PC-3 (cell line): ENCODE measurements around the gene IL17RC. TPM values are rescaled to one million over a fixed set of nuclear protein-coding genes. Genes with fewer than 3 reads are reported as not detected.

ENCODE experiments used
- ATAC-seq: fragments of 200-7000 bp; cut with Tn5 transposase; 2 replicates; pipeline ENCODE4 v1.9.1; 2020; ENCODE audit warnings: mild to moderate bottlenecking, moderate library complexity
- BruUV-seq: library from RNA; stranded (reverse); fragments of 400-500 nt; replicated peaks from 2 replicates; lab custom pipeline; 2021; lab: Mats Ljungman, UMichigan
- CTCF ChIA-PET: fragments of 300-600 bp; sonication (Branson Sonifier 250); formaldehyde crosslinking; loops from one replicate; lab custom pipeline; 2022; ENCODE audit warnings: antibody characterized with exemption; lab: Charles Lee
- POLR2A ChIA-PET: fragments of 300-600 bp; sonication (Branson Sonifier 250); formaldehyde crosslinking; loops from one replicate; lab custom pipeline; 2022; ENCODE audit warnings: antibody characterized with exemption; ENCODE audit not compliant: unreplicated experiment; lab: Charles Lee
- DNase-seq: peaks from one replicate; pipeline ENCODE4 v3.0.0-alpha.2; 2015
- H2AFZ ChIP-seq: fragments of 300-600 bp; sonication (generic); 2 replicates; pipeline ENCODE4 v1.6.0; 2016; ENCODE audit warnings: antibody characterized with exemption, low read length
- H3F3A ChIP-seq: fragments of 300-600 bp; sonication (generic); one replicate; pipeline ENCODE4 v1.6.0; 2017; ENCODE audit warnings: antibody characterized with exemption, low read length, control low read depth, mild to moderate bottlenecking; ENCODE audit not compliant: unreplicated experiment
- H3K27ac ChIP-seq: fragments of 300-600 bp; sonication (generic); 2 replicates; pipeline ENCODE4 v1.5.1; 2016; ENCODE audit warnings: mild to moderate bottlenecking, low read length
- H3K27me3 ChIP-seq: fragments of 300-600 bp; sonication (generic); 2 replicates; pipeline ENCODE4 v1.6.1; 2016; ENCODE audit warnings: low read length, mixed read lengths
- H3K36me3 ChIP-seq: fragments of 300-600 bp; sonication (generic); 2 replicates; pipeline ENCODE4 v1.6.1; 2016; ENCODE audit warnings: low read depth, mixed run types, low read length, mixed read lengths
- H3K4me1 ChIP-seq: fragments of 300-600 bp; sonication (generic); 2 replicates; pipeline ENCODE4 v1.5.1; 2016; ENCODE audit warnings: low read length; ENCODE audit not compliant: insufficient read depth
- H3K4me2 ChIP-seq: fragments of 300-600 bp; sonication (generic); 2 replicates; pipeline ENCODE4 v1.6.0; 2016; ENCODE audit warnings: low read length
- H3K4me3 ChIP-seq: fragments of 300-600 bp; sonication (generic); 2 replicates; pipeline ENCODE4 v1.5.1; 2016; ENCODE audit warnings: mild to moderate bottlenecking, low read length, mixed read lengths
- H3K79me2 ChIP-seq: fragments of 300-600 bp; sonication (generic); 2 replicates; pipeline ENCODE4 v1.6.1; 2017; ENCODE audit warnings: low read length, mixed read lengths
- H3K9ac ChIP-seq: fragments of 300-600 bp; sonication (generic); 2 replicates; pipeline ENCODE4 v1.6.0; 2016; ENCODE audit warnings: mild to moderate bottlenecking, low read length
- H3K9me2 ChIP-seq: fragments of 300-600 bp; sonication (generic); replicated peaks from 2 replicates; pipeline ENCODE4 v1.6.1; 2016; ENCODE audit warnings: mixed run types, low read length, mixed read lengths
- H3K9me3 ChIP-seq: fragments of 300-600 bp; sonication (generic); 2 replicates; pipeline ENCODE4 v1.6.1; 2016; ENCODE audit warnings: low read length, mixed read lengths
- H4K20me1 ChIP-seq: fragments of 300-600 bp; sonication (generic); 2 replicates; pipeline ENCODE4 v1.6.1; 2016; ENCODE audit warnings: low read length, mixed read lengths
- EZH2 ChIP-seq: fragments of 300-600 bp; sonication (generic); IDR thresholded peaks from one replicate; pipeline ENCODE4 v1.6.1; 2017; ENCODE audit warnings: antibody characterized with exemption, mild to moderate bottlenecking, low read length; ENCODE audit not compliant: unreplicated experiment
- EZH2phosphoT487 ChIP-seq: fragments of 300-600 bp; sonication (generic); IDR thresholded peaks from 2 replicates; pipeline ENCODE4 v1.6.1; 2018; ENCODE audit warnings: mild to moderate bottlenecking, antibody characterized with exemption, low read length, borderline replicate concordance
- intact Hi-C: fragments of 100-400 bp; cut with micrococcal nuclease; formaldehyde crosslinking; loops from 2 replicates; pipeline ENCODE4 v1.9.0; 2023
- total RNA-seq: library from RNA; depleted of rRNA; stranded (reverse); fragments of >200 nt; gene quantifications from 2 replicates; pipeline ENCODE4 v1.2.3, GENCODE V29; 2014
- TF ChIP-seq, protein P1 (sequence below): fragments of 300-600 bp; sonication (generic); conservative IDR thresholded peaks from 2 replicates; pipeline ENCODE4 v1.5.1; 2017; ENCODE audit warnings: antibody characterized with exemption, low read depth, mild to moderate bottlenecking, low read length

IL17RC gene
- total RNA-seq, 1 experiment from 2014 or later, result 116 TPM

DNA sequence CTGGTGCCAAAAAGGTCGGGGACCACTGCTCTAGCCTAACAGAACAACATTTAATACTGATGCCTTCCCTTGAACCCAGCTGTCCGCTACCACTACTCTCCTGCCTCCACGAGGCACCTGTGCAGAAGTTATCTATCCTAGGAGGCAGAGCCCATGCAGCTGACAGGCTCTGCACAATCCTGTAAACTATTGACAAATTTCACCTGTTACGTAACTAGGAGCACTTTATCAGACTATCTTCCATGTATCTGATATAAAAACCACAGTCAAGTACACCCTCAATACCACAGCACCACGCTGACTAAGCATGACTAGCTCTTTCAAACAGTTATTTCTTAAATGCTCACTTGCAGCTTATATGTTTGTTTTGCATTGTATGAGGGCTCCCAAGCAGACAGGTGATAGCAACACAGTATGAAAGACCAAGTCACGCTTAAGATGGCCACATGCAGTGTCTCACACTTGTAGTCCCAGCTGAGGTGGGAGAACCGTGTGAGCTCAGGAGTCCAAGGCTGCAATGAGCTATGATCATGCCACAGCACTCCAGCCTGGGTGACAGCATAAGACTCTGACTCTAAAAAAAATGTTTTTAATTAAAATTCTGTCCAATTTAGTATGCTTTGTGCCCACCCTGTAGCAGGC is 4.5 kb upstream of the IL17RC start:
- TF ChIP-seq, protein P1, sequence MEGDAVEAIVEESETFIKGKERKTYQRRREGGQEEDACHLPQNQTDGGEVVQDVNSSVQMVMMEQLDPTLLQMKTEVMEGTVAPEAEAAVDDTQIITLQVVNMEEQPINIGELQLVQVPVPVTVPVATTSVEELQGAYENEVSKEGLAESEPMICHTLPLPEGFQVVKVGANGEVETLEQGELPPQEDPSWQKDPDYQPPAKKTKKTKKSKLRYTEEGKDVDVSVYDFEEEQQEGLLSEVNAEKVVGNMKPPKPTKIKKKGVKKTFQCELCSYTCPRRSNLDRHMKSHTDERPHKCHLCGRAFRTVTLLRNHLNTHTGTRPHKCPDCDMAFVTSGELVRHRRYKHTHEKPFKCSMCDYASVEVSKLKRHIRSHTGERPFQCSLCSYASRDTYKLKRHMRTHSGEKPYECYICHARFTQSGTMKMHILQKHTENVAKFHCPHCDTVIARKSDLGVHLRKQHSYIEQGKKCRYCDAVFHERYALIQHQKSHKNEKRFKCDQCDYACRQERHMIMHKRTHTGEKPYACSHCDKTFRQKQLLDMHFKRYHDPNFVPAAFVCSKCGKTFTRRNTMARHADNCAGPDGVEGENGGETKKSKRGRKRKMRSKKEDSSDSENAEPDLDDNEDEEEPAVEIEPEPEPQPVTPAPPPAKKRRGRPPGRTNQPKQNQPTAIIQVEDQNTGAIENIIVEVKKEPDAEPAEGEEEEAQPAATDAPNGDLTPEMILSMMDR, result no peak
- TF ChIP-seq EZH2phosphoT487 (no peak), EZH2 (no peak)
- Histone ChIP-seq H3K27ac (peak overlapping the region; percentile 53), H4K20me1 (no peaks in the 10 kb centered on the region), H3K4me3 (no peak overlapping the region), H3K9ac (no peak overlapping the region), H3F3A (no peaks in the 10 kb centered on the region), H3K27me3 (no peaks in the 10 kb centered on the region), H3K9me2 (no peaks in the 10 kb centered on the region), H3K4me2 (peak overlapping the region; percentile 33), H3K36me3 (no peaks in the 10 kb centered on the region), H3K4me1 (peaks cover 53% of the 10 kb centered on the region), H2AFZ (no peak overlapping the region), H3K9me3 (no peaks in the 10 kb centered on the region), H3K79me2 (peaks cover 13% of the 10 kb centered on the region)
- ATAC-seq (peak; percentile 10), DNase-seq (peak; percentile 94)
- ChIA-PET CTCF (interaction anchor here (0.6 to 1.2 kb wide), 4 partner anchors 9 to 412 kb away, joined by 3 to 9 read pairs (median 4); no protein-coding TSS in a partner anchor), POLR2A (interaction anchor here (0.5 to 0.8 kb wide), 2 partner anchors 15 to 94 kb away, joined by 3 to 5 read pairs; no protein-coding TSS in a partner anchor)
- no TSS peak for BruUV-seq
- intact Hi-C loops, result loop anchor here (1.0 kb wide), 1 partner anchor 14 kb away; no protein-coding TSS in a partner anchor

DNA sequence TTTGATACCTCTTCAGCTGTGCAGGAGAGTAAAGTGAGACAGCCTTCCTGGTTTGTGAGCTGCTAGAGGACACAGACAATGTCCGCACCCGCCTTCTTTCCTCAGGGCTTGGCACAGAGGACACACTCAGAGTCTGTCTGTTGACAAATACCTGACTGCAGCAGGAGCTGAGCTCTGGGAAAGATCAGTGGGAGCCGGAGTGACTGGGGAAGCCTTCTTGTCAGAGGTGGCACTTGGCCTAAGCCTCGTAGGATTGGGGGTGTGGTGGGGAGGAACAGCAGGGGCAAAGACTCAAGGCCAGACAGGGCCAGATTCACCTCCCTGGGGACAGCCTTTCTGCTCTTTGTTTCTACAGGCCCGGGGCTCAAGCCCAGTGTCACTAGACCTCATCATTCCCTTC is 3.3 kb upstream of the IL17RC start:
- POLR2A ChIA-PET, result interaction anchor here (0.6 to 1.0 kb wide), 2 partner anchors 20 to 29 kb away, joined by 3 to 28 read pairs; no protein-coding TSS in a partner anchor
- Histone ChIP-seq H3K9me3 (no peaks in the 10 kb centered on the region), H3F3A (no peaks in the 10 kb centered on the region), H3K36me3 (no peaks in the 10 kb centered on the region), H3K27me3 (no peaks in the 10 kb centered on the region), H2AFZ (no peak overlapping the region), H3K9me2 (no peaks in the 10 kb centered on the region), H3K4me3 (no peak overlapping the region), H4K20me1 (no peaks in the 10 kb centered on the region), H3K27ac (peak overlapping the region; percentile 99), H3K79me2 (peaks cover 25% of the 10 kb centered on the region), H3K4me2 (peak overlapping the region; percentile 90), H3K4me1 (peaks cover 65% of the 10 kb centered on the region), H3K9ac (no peak overlapping the region)
- BruUV-seq, result no TSS peak
- TF ChIP-seq, protein P1, result no peak
- TF ChIP-seq EZH2phosphoT487 (no peak), EZH2 (no peak)
- CTCF ChIA-PET, result interaction anchor here (0.6 kb wide), 1 partner anchor 131 kb away, joined by 5 read pairs; no protein-coding TSS in a partner anchor
- DNase-seq (peak; percentile 35), ATAC-seq (no peak)
- intact Hi-C loops, result no loop called here
